HepG2 (cell line): Measurements from ENCODE around the gene CTXN1. TPM values are rescaled to one million over a fixed set of nuclear protein-coding genes. Genes with fewer than 3 reads are reported as not detected.

Source experiments
- ADNP ChIP-seq: sonication (generic); formaldehyde crosslinking; IDR thresholded peaks from 2 replicates; pipeline ENCODE4 v1.4.0; 2020; ENCODE audit warnings: missing genetic modification reagents
- BCL6 ChIP-seq: IDR thresholded peaks from 2 replicates; pipeline ENCODE4 v1.6.1; 2016; ENCODE audit warnings: missing genetic modification reagents, missing compliant biosample characterization
- CCDC6 ChIP-seq: sonication (generic); formaldehyde crosslinking; IDR thresholded peaks from 2 replicates; pipeline ENCODE4 v1.8.1; 2022; ENCODE audit warnings: mild to moderate bottlenecking, missing genetic modification reagents, moderate library complexity
- EED ChIP-seq: sonication (generic); formaldehyde crosslinking; IDR thresholded peaks from 2 replicates; pipeline ENCODE4 v1.5.0; 2020; ENCODE audit warnings: mild to moderate bottlenecking, missing genetic modification reagents
- HNF4G ChIP-seq, 2 experiments: sonication (generic) in 1 of 2; formaldehyde crosslinking in 1 of 2; IDR thresholded peaks; 2 replicates each; pipeline versions ENCODE4 v1.4.0 to v1.6.1; 2011 to 2020; ENCODE audit warnings: borderline replicate concordance in 2 of 2, low read depth in 2 of 2, mild to moderate bottlenecking in 2 of 2, low read length in 1 of 2, missing genetic modification reagents in 1 of 2, moderate library complexity in 1 of 2
- HNRNPH1 ChIP-seq: fragments of 200-400 bp; formaldehyde crosslinking; optimal IDR thresholded peaks from 2 replicates; pipeline ENCODE3; 2017; ENCODE audit warnings: mild to moderate bottlenecking, low read depth, low read length
- PCBP1 ChIP-seq: fragments of 200-400 bp; formaldehyde crosslinking; IDR thresholded peaks from 2 replicates; pipeline ENCODE4 v1.6.1; 2017; ENCODE audit warnings: mild to moderate bottlenecking, low read depth, low read length, borderline replicate concordance
- RARG ChIP-seq: sonication (generic); formaldehyde crosslinking; IDR thresholded peaks from 2 replicates; pipeline ENCODE4 v1.4.0; 2020; ENCODE audit warnings: low read depth, mild to moderate bottlenecking, missing genetic modification reagents
- RCOR2 ChIP-seq: IDR thresholded peaks from 2 replicates; pipeline ENCODE4 v1.6.1; 2016; ENCODE audit warnings: missing biosample characterization, missing genetic modification reagents
- RFXAP ChIP-seq: sonication (generic); formaldehyde crosslinking; IDR thresholded peaks from 2 replicates; pipeline ENCODE4 v1.4.0; 2020; ENCODE audit warnings: missing genetic modification reagents, borderline replicate concordance
- SNAI1 ChIP-seq: sonication (generic); formaldehyde crosslinking; IDR thresholded peaks from 2 replicates; pipeline ENCODE4 v1.5.0; 2020; ENCODE audit warnings: mild to moderate bottlenecking, missing genetic modification reagents, borderline replicate concordance
- STAG1 ChIP-seq: sonication (generic); formaldehyde crosslinking; IDR thresholded peaks from 2 replicates; pipeline ENCODE4 v1.4.0; 2020; ENCODE audit warnings: missing genetic modification reagents
- SYNCRIP ChIP-seq: fragments of 200-400 bp; formaldehyde crosslinking; IDR thresholded peaks from 2 replicates; pipeline ENCODE4 v1.6.1; 2018; ENCODE audit warnings: mild to moderate bottlenecking, low read depth, low read length; ENCODE audit not compliant: insufficient read depth
- WIZ ChIP-seq: sonication (generic); formaldehyde crosslinking; IDR thresholded peaks from 2 replicates; pipeline ENCODE4 v1.5.1; 2020; ENCODE audit warnings: mild to moderate bottlenecking, missing genetic modification reagents
- ZFX ChIP-seq: sonication (generic); formaldehyde crosslinking; IDR thresholded peaks from 2 replicates; pipeline ENCODE4 v1.4.0; 2020; ENCODE audit warnings: mild to moderate bottlenecking, low read depth, missing genetic modification reagents, moderate library complexity
- ZMYM2 ChIP-seq: sonication (generic); formaldehyde crosslinking; IDR thresholded peaks from 2 replicates; pipeline ENCODE4 v1.8.0; 2022; ENCODE audit warnings: mild to moderate bottlenecking, missing genetic modification reagents
- ZNF136 ChIP-seq: sonication (generic); formaldehyde crosslinking; IDR thresholded peaks from 2 replicates; pipeline ENCODE4 v1.8.1; 2022; ENCODE audit warnings: low read depth, mild to moderate bottlenecking, moderate library complexity, missing genetic modification reagents
- ZNF501 ChIP-seq: sonication (generic); formaldehyde crosslinking; IDR thresholded peaks from 2 replicates; pipeline ENCODE4 v1.5.1; 2020; ENCODE audit warnings: mild to moderate bottlenecking, moderate library complexity, missing genetic modification reagents
- ZNF652 ChIP-seq: IDR thresholded peaks from 2 replicates; pipeline ENCODE4 v1.6.1; 2016; ENCODE audit warnings: low read depth, borderline replicate concordance
- ZNF749 ChIP-seq: sonication (generic); formaldehyde crosslinking; IDR thresholded peaks from 2 replicates; pipeline ENCODE4 v1.8.0; 2022; ENCODE audit warnings: mild to moderate bottlenecking, missing genetic modification reagents, moderate library complexity, borderline replicate concordance
- ZNF839 ChIP-seq: sonication (generic); formaldehyde crosslinking; IDR thresholded peaks from 2 replicates; pipeline ENCODE4 v1.4.0; 2020; ENCODE audit warnings: missing genetic modification reagents, mild to moderate bottlenecking, borderline replicate concordance
- ZNF878 ChIP-seq: sonication (generic); formaldehyde crosslinking; IDR thresholded peaks from 2 replicates; pipeline ENCODE4 v1.8.1; 2023; ENCODE audit warnings: mild to moderate bottlenecking, missing genetic modification reagents, moderate library complexity
- polyA plus RNA-seq, 8 experiments: library from polyadenylated mRNA; depleted of rRNA in 3 of 8; stranded (reverse) in 7 of 8; unstranded in 1 of 8; fragments of >200 nt; fragmentation: Illumina TruSeq in 4 of 8; extraction: Trizol in 4 of 8; gene quantifications; 2 replicates each; pipeline versions ENCODE4 v1.2.1 to v1.2.3, GENCODE V29; 2011 to 2016; ENCODE audit warnings: low read depth in 4 of 8, missing spikeins in 1 of 8, mixed read lengths in 1 of 8; ENCODE audit not compliant: insufficient read depth in 1 of 8
- total RNA-seq, 5 experiments: library from RNA; depleted of rRNA; stranded (reverse); fragments of >200 nt; fragmentation: Illumina TruSeq; extraction: Trizol; gene quantifications; 2 replicates each; pipeline ENCODE4 v1.2.3, GENCODE V29; 2016; ENCODE audit warnings: low read depth in 1 of 5
- TF ChIP-seq, protein P1 (sequence below): sonication (generic); formaldehyde crosslinking; IDR thresholded peaks from 2 replicates; pipeline ENCODE4 v1.4.0; 2020; ENCODE audit warnings: low read depth, missing genetic modification reagents
- TF ChIP-seq, protein P2 (sequence below): sonication (generic); formaldehyde crosslinking; IDR thresholded peaks from 2 replicates; pipeline ENCODE4 v1.4.0; 2020; ENCODE audit warnings: mild to moderate bottlenecking, missing genetic modification reagents
- TF ChIP-seq, protein P3 (sequence below): sonication (generic); formaldehyde crosslinking; IDR thresholded peaks from 2 replicates; pipeline ENCODE4 v1.4.0; 2020; ENCODE audit warnings: missing genetic modification reagents, mild to moderate bottlenecking, borderline replicate concordance

The CTXN1 gene
- total and polyA plus RNA-seq, 2 of the 13 experiments (the other 11 are each of a cell fraction or from before 2014, with no cell fraction given) = 0.11 TPM; not detected in 1

DNA sequence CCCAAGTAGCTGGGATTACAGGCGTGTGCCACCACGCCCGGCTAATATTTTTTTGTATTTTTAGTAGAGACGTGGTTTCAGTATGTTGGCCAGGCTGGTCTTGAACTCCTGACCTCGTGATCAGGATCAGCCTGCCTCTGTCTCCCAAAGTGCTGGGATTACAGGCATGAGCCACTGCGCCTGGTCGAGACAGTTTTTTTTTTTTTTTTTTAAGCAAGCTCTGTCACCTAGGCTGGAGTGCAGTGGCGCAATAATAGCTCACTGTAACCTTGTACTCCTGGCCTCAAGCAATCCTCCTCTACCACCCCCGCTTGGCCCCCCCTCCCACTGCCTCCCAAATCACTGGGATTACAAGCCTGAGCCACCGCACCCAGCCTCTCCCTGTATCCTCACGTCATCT is 28.6 kb downstream of the CTXN1 start (continued):
- TF ChIP-seq ADNP (CRISPR knock-in tag) (peak; percentile 89), HNF4G (IDR thresholded peaks at IDR 0.05; ENCODE audit: borderline replicate concordance, low read depth, low read length) (peak; percentile 63; the same call in 1 of the 2 replicates), HNF4G (CRISPR knock-in tag; IDR thresholded peaks at IDR 0.05; ENCODE audit: borderline replicate concordance, low read depth) (no peak), ZMYM2 (CRISPR knock-in tag) (peak; percentile 84), HNRNPH1 (no peak), EED (CRISPR knock-in tag) (no peak), ZNF501 (CRISPR knock-in tag) (peak; percentile 53; the same call in 1 of the 2 replicates), ZFX (CRISPR knock-in tag) (no peak), WIZ (CRISPR knock-in tag) (no peak), RFXAP (CRISPR knock-in tag) (no peak), RARG (no peak), ZNF839 (CRISPR knock-in tag) (no peak), ZNF878 (CRISPR knock-in tag) (no peak), RCOR2 (CRISPR knock-in tag) (peak; percentile 75), SNAI1 (CRISPR knock-in tag) (no peak), ZNF652 (CRISPR knock-in tag) (no peak), BCL6 (CRISPR knock-in tag) (no peak), STAG1 (CRISPR knock-in tag) (no peak), PCBP1 (no peak), ZNF136 (CRISPR knock-in tag) (no peak), ZNF749 (CRISPR knock-in tag) (no peak), CCDC6 (no peak), SYNCRIP (no peak)
- TF ChIP-seq, protein P1, sequence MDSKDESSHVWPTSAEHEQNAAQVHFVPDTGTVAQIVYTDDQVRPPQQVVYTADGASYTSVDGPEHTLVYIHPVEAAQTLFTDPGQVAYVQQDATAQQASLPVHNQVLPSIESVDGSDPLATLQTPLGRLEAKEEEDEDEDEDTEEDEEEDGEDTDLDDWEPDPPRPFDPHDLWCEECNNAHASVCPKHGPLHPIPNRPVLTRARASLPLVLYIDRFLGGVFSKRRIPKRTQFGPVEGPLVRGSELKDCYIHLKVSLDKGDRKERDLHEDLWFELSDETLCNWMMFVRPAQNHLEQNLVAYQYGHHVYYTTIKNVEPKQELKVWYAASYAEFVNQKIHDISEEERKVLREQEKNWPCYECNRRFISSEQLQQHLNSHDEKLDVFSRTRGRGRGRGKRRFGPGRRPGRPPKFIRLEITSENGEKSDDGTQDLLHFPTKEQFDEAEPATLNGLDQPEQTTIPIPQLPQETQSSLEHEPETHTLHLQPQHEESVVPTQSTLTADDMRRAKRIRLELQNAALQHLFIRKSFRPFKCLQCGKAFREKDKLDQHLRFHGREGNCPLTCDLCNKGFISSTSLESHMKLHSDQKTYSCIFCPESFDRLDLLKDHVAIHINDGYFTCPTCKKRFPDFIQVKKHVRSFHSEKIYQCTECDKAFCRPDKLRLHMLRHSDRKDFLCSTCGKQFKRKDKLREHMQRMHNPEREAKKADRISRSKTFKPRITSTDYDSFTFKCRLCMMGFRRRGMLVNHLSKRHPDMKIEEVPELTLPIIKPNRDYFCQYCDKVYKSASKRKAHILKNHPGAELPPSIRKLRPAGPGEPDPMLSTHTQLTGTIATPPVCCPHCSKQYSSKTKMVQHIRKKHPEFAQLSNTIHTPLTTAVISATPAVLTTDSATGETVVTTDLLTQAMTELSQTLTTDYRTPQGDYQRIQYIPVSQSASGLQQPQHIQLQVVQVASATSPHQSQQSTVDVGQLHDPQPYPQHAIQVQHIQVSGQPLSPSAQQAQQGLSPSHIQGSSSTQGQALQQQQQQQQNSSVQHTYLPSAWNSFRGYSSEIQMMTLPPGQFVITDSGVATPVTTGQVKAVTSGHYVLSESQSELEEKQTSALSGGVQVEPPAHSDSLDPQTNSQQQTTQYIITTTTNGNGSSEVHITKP (CRISPR knock-in tag) = no peak
- TF ChIP-seq, protein P2, sequence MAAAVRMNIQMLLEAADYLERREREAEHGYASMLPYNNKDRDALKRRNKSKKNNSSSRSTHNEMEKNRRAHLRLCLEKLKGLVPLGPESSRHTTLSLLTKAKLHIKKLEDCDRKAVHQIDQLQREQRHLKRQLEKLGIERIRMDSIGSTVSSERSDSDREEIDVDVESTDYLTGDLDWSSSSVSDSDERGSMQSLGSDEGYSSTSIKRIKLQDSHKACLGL (CRISPR knock-in tag) = no peak
- TF ChIP-seq, protein P3, sequence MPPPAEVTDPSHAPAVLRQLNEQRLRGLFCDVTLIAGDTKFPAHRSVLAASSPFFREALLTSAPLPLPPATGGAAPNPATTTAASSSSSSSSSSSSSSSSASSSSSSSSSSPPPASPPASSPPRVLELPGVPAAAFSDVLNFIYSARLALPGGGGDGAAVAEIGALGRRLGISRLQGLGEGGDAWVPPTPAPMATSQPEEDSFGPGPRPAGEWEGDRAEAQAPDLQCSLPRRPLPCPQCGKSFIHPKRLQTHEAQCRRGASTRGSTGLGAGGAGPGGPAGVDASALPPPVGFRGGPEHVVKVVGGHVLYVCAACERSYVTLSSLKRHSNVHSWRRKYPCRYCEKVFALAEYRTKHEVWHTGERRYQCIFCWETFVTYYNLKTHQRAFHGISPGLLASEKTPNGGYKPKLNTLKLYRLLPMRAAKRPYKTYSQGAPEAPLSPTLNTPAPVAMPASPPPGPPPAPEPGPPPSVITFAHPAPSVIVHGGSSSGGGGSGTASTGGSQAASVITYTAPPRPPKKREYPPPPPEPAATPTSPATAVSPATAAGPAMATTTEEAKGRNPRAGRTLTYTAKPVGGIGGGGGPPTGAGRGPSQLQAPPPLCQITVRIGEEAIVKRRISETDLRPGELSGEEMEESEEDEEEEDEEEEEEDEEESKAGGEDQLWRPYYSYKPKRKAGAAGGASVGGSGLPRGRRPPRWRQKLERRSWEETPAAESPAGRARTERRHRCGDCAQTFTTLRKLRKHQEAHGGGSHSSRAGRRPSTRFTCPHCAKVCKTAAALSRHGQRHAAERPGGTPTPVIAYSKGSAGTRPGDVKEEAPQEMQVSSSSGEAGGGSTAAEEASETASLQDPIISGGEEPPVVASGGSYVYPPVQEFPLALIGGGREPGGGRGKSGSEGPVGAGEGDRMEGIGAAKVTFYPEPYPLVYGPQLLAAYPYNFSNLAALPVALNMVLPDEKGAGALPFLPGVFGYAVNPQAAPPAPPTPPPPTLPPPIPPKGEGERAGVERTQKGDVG (CRISPR knock-in tag) = no peak
